Effector CD8-positive, alpha-beta T cell (primary cell): Measurements from ENCODE around the gene TMEM243.
"Not testable (repeated sequence)": the region's sequence is repeated elsewhere in the genome, so short reads cannot be mapped to it uniquely, and the experiment has no call there.

Source experiments
- DNase-seq: peaks from one replicate; lab custom pipeline; 2025; lab: John Stamatoyannopoulos, UW
- total RNA-seq, 4 experiments: gene quantifications; one replicate each; lab custom pipeline; 2026; lab: John Stamatoyannopoulos, UW

Gene TMEM243
- total RNA-seq: 38.3 to 60.8 (median 49.6) reads per million in 4 experiments

- DNase-seq: peak; percentile 76
Measured at GRCh38 chr7:87219545-87220025, at the start of gene TMEM243. Gene TMEM243, minus strand, starts transcription at chr7:87219732. Its CDS starts 229 bp downstream, at chr7:87219503.

- DNase-seq: no peak
Measured at GRCh38 chr7:87267239-87267900, 47.8 kb upstream of the TMEM243 start.

GRCh38 chr7:87263537-87263936 lies 44.0 kb upstream of the TMEM243 start:
- DNase-seq: no peak

- no peak for DNase-seq
Measured at GRCh38 chr7:87253589-87254087, 34.1 kb upstream of the TMEM243 start.

GRCh38 chr7:87245671-87246070 lies 26.1 kb upstream of the TMEM243 start:
- not testable (repeated sequence) for DNase-seq

GRCh38 chr7:87238464-87239051 lies 19.0 kb upstream of the TMEM243 start:
- DNase-seq: not testable (repeated sequence)

- no peak for DNase-seq
Measured at GRCh38 chr7:87234949-87235348, 15.4 kb upstream of the TMEM243 start.

- DNase-seq: no peak
Measured at GRCh38 chr7:87231711-87232110, 12.2 kb upstream of the TMEM243 start.

- no peak for DNase-seq
Measured at GRCh38 chr7:87231258-87231657, 11.7 kb upstream of the TMEM243 start.

GRCh38 chr7:87226495-87226894 lies 7.0 kb upstream of the TMEM243 start:
- DNase-seq: no peak

- DNase-seq: no peak
Measured at GRCh38 chr7:87225696-87226095, 6.2 kb upstream of the TMEM243 start.

- DNase-seq: no peak
Measured at GRCh38 chr7:87223666-87224065, 4.1 kb upstream of the TMEM243 start.

GRCh38 chr7:87220734-87221215 lies 1.2 kb upstream of the TMEM243 start:
- no peak for DNase-seq

GRCh38 chr7:87220026-87220733 lies 648 bp upstream of the TMEM243 start:
- DNase-seq: peak; percentile 77

- peak; percentile 28 for DNase-seq
Measured at GRCh38 chr7:87218796-87219544, 562 bp downstream of the TMEM243 start.

GRCh38 chr7:87217983-87218653 lies 1.4 kb downstream of the TMEM243 start:
- no peak for DNase-seq

- no peak for DNase-seq
Measured at GRCh38 chr7:87216701-87217508, 2.6 kb downstream of the TMEM243 start.

GRCh38 chr7:87215046-87215445 lies 4.5 kb downstream of the TMEM243 start:
- DNase-seq: no peak

- DNase-seq: no peak
Measured at GRCh38 chr7:87213811-87214210, 5.7 kb downstream of the TMEM243 start.

GRCh38 chr7:87213252-87213651 lies 6.3 kb downstream of the TMEM243 start:
- DNase-seq: no peak
